ENCODE data around the gene HSPA12B.

- TF ChIP-seq CTCF (conservative IDR thresholded peaks at IDR 0.05; ENCODE audit: low read depth, low read length): no peak
- no peak for TF ChIP-seq EZH2 (IDR thresholded peaks at IDR 0.05; ENCODE audit: borderline replicate concordance, low read depth, low read length, poor library complexity, severe bottlenecking)
Observed at GRCh38 chr20:3763671-3764601, 31.5 kb downstream of the HSPA12B start.

All from A673 (cell line).